Heart right ventricle (tissue), 16 donors: ENCODE data around the gene CLIP4. TPM values are rescaled to one million over a fixed set of nuclear protein-coding genes. Genes with fewer than 3 reads are reported as not detected.

ENCODE experiments used
- ATAC-seq, 8 donors: fragments of 200-7000 bp; cut with Tn5 transposase; one replicate each; pipeline ENCODE4 v1.9.1; 2020; ENCODE audit warnings: mild to moderate bottlenecking in 8 of 8, moderate library complexity in 8 of 8, moderate number of reproducible peaks in 1 of 8
- DNase-seq, 2 donors: peaks; one replicate each; pipeline ENCODE4 v3.0.0-alpha.2; 2020
- H3K27ac ChIP-seq, 10 donors: fragments of 200-600 bp; sonication (generic) in 2 of 10; one replicate each; pipeline versions ENCODE4 v1.5.0 to v1.8.0; 2020 to 2022; ENCODE audit warnings: mild to moderate bottlenecking in 3 of 10
- H3K27me3 ChIP-seq, 7 donors: fragments of 200-600 bp; one replicate each; pipeline ENCODE4 v1.8.0; 2021 to 2022; ENCODE audit warnings: mild to moderate bottlenecking in 2 of 7
- H3K36me3 ChIP-seq, 9 donors: fragments of 200-600 bp; sonication (generic) in 1 of 9; one replicate each; pipeline versions ENCODE4 v1.5.0 to v1.8.0; 2020 to 2022; ENCODE audit warnings: mild to moderate bottlenecking in 2 of 9
- H3K4me1 ChIP-seq, 9 donors: fragments of 200-600 bp; sonication (generic) in 1 of 9; one replicate each; pipeline versions ENCODE4 v1.5.0 to v1.8.0; 2020 to 2022; ENCODE audit warnings: mild to moderate bottlenecking in 4 of 9
- H3K4me3 ChIP-seq, 10 donors: fragments of 200-600 bp; sonication (generic) in 2 of 10; one replicate each; pipeline versions ENCODE4 v1.5.0 to v1.8.0; 2020 to 2022; ENCODE audit warnings: mild to moderate bottlenecking in 7 of 10, moderate library complexity in 2 of 10
- H3K9me3 ChIP-seq, 11 donors: fragments of 200-600 bp in 10 of 11; sonication (generic) in 2 of 11; one replicate each; pipeline versions ENCODE4 v1.5.0 to v1.8.0; 2013 to 2022; ENCODE audit warnings: mild to moderate bottlenecking in 2 of 11, control low read depth in 1 of 11, moderate library complexity in 1 of 11
- CTCF ChIP-seq, 9 donors: fragments of 200-600 bp; sonication (generic) in 2 of 9; IDR thresholded peaks; one replicate each; pipeline versions ENCODE4 v1.5.0 to v1.8.0; 2021 to 2022; ENCODE audit warnings: antibody characterized with exemption in 9 of 9, mild to moderate bottlenecking in 5 of 9, moderate library complexity in 1 of 9
- WGBS, 2 donors: extraction: QIAGEN DNeasy Blood & Tissue Kit; methylation state at CpG; one replicate each; pipeline ENCODE4 v1.1.7; 2013; ENCODE audit warnings: inconsistent platforms in 1 of 2; 5-methylcytosine and 5-hydroxymethylcytosine counted together
- intact Hi-C, 10 donors: fragments of 100-400 bp; cut with DNase I; formaldehyde crosslinking; loops; one replicate each; pipeline versions ENCODE4 v1.11.1 to v1.14.2; 2022
- polyA plus RNA-seq, 2 donors: library from polyadenylated mRNA; stranded (reverse); fragments of 200-250 nt; gene quantifications; one replicate each; pipeline ENCODE4 v1.2.3, GENCODE V29; 2013
- total RNA-seq, 10 donors: library from RNA; stranded (reverse); fragmentation: NEBNext Ultra II Directional in 3 of 10; extraction: Animal tissue kit (Norgen Biotek cat#: 25700) in 3 of 10; gene quantifications; one replicate each; pipeline versions ENCODE4 v1.2.1 to v1.2.4, GENCODE V29; 2021 to 2023
- donor health status: Arrhythmogenic right ventricular cardiomyopathy.
- donor health status: ischemic (EF 13 %, LVEDD 7.1; RV severe dilation, severe dysfunction).
- donor health status: healthy with polysubstance abuse.
- donor health status: DM: no; HTN: yes; CAD: no.
- donor health status: DM: no; HTN: no; CAD: no.
- donor health status: ischemic (EF 25% LVEDD 6.9; RV normal size, moderate dysfunction).
- donor health status: ischemic (EF 25% LVEDD 5.7; RV mildly dilated, moderate dysfunction).
- donor health status: healthy.
- donor health status: DM: yes; HTN: yes; CAD: no.
- donor health status: Ischemic cardiomyopathy.
- donor health status: ischemic (EF 35%, LVEDD 5.7; RV mildly dilated, moderate dysfunction).
- donor health status: nonischemic (EF 11% LVEDD 7.7; RV severe dilation, severe dysfunction).
- donor health status: DM: yes; HTN: yes; CAD: no.
- donor health status: PGD.
- donor health status: ischemic (EF 29% LVEDD 5.4; RV normal size, mild dysfunction).
- donor health status: nonischemic (EF 23%, LVEDD 6.1; RV moderate dilation, normal function).

CLIP4 gene
- total and polyA plus RNA-seq, 12 donors = 8.3 to 55.2 (median 42.8) TPM

- no peak for ATAC-seq
- Histone ChIP-seq H3K27ac (no peak overlapping the region), H3K27me3 (no peaks in the 10 kb centered on the region), H3K4me1 (no peaks in the 10 kb centered on the region), H3K9me3 (no peaks in the 10 kb centered on the region), H3K4me3 (no peak overlapping the region), H3K36me3 (peaks cover 0 to 83% (median 8%) of the 10 kb centered on the region in 9 donors)
- intact Hi-C loops = loop anchor here in 1 of 10 donors (5.0 kb wide), 1 partner anchor 34 kb away; no protein-coding TSS in a partner anchor
- DNase-seq = no peak
- 80 to 93% methylated on average over 1 of the region's 1 CpG for WGBS, 2 donors
- TF ChIP-seq CTCF (IDR thresholded peaks at IDR 0.05) = no peak
These were observed 51.2 kb downstream of the CLIP4 start for GRCh38 chr2:29166242-29167039.

GRCh38 chr2:29174937-29175336 lies 59.7 kb downstream of the CLIP4 start:
- H3K4me1 ChIP-seq = no peaks in the 10 kb centered on the region
- intact Hi-C loops = no loop called here
- 35 to 53% methylated on average over 2 of the region's 2 CpGs for WGBS, 2 donors
- H3K9me3 ChIP-seq = no peaks in the 10 kb centered on the region
- DNase-seq = no peak
- H3K4me3 ChIP-seq = no peak overlapping the region
- TF ChIP-seq CTCF (IDR thresholded peaks at IDR 0.05) = no peak
- peaks cover 0 to 62% (median 7%) of the 10 kb centered on the region in 9 donors for H3K36me3 ChIP-seq
- H3K27ac ChIP-seq = no peak overlapping the region
- H3K27me3 ChIP-seq = no peaks in the 10 kb centered on the region
- ATAC-seq = no peak

- no peak overlapping the region for H3K4me3 ChIP-seq
- intact Hi-C loops = no loop called here
- TF ChIP-seq CTCF (IDR thresholded peaks at IDR 0.05) = no peak
- no peak for ATAC-seq
- DNase-seq = no peak
- 89 to 96% methylated on average over 3 of the region's 3 CpGs for WGBS, 2 donors
- no peaks in the 10 kb centered on the region for H3K9me3 ChIP-seq
- no peaks in the 10 kb centered on the region for H3K4me1 ChIP-seq
- no peak overlapping the region for H3K27ac ChIP-seq
- peaks cover 0 to 58% (median 7%) of the 10 kb centered on the region in 9 donors for H3K36me3 ChIP-seq
- no peaks in the 10 kb centered on the region for H3K27me3 ChIP-seq
These were observed 60.1 kb downstream of the CLIP4 start for GRCh38 chr2:29175338-29175737.

- H3K27ac ChIP-seq = no peak overlapping the region
- no peak for ATAC-seq
- H3K9me3 ChIP-seq = no peaks in the 10 kb centered on the region
- H3K36me3 ChIP-seq = peaks cover 0 to 45% (median 0%) of the 10 kb centered on the region in 9 donors
- TF ChIP-seq CTCF (IDR thresholded peaks at IDR 0.05) = no peak
- DNase-seq = no peak
- H3K27me3 ChIP-seq = no peaks in the 10 kb centered on the region
- no peaks in the 10 kb centered on the region for H3K4me1 ChIP-seq
- WGBS, 2 donors = 80 to 81% methylated on average over 1 of the region's 1 CpG
- no peak overlapping the region for H3K4me3 ChIP-seq
- intact Hi-C loops = no loop called here
These were observed 67.1 kb downstream of the CLIP4 start for GRCh38 chr2:29182334-29182733.
